Activated CD8-positive, alpha-beta memory T cell treated with anti-CD3 and anti-CD28 coated beads for 1 hour (primary cell): ENCODE results near the gene MRPS22.
"Not testable (repeated sequence)": the region's sequence is repeated elsewhere in the genome, so short reads cannot be mapped to it uniquely, and the experiment has no call there.

Source experiments
- DNase-seq, 2 donors: peaks; one replicate each; pipeline ENCODE4 v3.0.0-alpha.2; 2020; ENCODE audit warnings: low read depth in 1 of 2; ENCODE audit errors: extremely low read depth in 1 of 2

The MRPS22 gene

DNA sequence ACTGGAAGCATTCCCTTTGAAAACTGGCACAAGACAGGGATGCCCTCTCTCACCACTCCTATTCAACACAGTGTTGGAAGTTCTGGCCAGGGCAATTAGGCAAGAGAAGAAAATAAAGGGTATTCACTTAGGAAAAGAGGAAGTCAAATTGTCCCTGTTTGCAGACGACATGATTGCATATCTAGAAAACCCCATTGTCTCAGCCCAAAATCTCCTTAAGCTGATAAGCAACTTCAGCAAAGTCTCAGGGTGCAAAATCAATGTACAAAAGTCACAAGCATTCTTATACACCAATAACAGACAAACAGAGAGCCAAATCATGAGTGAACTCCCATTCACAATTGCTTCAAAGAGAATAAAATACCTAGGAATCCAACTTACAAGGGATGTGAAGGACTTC, 9.1 kb upstream of the MRPS22 start:
- not testable (repeated sequence) for DNase-seq

DNA sequence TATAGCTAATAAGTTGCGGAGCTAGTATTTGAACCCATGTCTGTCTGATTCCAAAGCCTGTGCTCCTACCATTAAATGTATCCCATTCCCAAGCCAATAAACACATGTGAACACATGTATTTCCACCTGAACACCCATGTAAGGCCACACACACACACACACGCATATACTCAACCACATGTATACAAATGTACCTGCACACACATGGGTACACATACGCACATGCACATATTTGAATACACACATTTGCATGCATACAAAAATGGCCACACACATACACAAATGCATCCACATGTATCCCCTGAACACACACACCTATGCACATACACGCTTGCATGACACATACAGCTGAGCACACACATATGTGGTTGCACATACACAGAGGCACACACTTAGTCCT, 5.4 kb upstream of the MRPS22 start:
- DNase-seq: no peak

DNA sequence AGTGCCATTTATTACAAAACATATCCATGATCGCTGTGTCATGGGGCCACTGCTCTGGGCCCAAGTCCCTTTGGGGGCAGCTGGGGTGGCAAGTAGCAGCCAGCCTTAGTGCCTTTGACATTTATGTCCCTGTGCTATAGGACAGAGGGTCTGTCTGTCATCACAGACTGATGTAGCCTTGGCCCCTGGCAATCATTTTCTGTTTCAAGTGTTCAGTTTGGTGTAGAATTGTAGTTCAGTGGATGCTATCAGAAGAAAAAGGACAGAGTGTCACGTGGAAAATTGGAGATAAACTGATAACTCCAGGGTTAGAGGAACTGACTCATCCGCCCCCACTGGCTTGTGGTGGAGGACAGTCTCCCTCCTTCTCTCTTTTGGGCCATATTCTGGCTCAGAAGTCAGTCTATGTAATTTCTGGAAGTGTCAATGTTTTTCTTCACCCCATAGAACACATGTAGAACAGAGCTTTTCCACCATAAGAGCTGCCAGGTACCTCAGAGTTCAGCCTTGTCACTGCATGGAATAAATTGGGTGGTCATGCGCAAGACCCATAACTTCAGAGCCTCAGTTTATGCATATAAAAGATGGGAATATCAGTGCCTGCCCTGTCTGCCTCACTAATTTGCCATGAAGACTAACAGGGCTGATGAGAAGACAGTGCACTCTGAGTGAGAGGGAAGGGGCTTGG, 4.5 kb upstream of the MRPS22 start:
- DNase-seq: no peak

DNA sequence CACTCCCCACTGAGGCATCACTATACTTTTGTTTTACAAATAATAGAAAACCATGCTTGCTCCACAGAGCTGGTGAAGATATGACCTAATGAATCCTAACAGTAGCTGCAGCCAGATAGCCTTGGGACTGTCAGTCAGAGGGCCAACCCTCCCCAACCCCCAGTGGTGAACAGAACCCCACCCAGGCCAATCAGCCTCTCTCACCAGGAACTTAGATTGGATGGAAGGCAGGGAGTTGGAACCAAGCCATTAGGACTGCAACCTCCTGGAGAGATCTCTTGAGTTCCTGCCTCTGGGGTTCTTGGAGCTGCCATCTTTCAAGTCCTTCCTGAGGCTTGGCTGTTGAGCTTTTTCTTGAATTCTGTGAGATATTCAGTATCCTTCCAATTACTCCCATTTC, 3.0 kb upstream of the MRPS22 start:
- no peak for DNase-seq

DNA sequence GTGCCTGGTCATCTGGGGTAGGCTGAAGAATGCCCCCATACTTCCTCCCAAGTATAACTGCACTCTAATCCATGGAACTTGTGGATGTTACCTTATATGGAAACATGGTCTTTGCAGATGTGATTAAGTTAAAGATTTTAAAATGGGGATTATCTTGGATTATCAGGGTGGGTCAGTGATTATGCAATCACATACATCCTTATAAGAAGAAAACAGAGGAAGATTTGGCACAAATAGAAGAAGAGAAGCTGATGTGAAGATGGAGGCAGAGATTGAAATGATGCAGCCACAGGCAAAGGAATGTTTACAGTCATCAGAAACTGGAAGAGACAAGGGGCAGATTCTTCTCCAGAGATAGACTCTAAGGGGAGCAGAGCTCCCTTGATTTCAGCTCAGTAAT, 1.8 kb upstream of the MRPS22 start:
- DNase-seq: no peak

DNA sequence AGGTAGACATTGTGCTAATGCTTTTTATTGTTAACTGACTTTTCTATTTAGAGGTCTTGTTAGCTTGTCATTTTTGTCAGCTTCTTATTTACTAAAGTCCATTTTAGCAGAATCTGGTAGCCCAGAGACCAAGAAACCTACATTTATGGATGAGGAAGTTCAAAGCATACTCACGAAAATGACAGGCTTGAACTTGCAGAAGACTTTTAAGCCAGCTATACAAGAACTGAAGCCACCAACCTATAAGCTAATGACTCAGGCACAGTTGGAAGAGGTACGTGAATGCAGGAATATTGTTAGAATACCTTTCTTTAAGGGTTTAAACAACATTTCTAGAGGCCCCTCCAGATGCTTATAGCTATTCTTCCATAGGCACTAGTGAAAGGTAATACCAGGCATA, 3.0 kb downstream of the MRPS22 start:
- DNase-seq: no peak

DNA sequence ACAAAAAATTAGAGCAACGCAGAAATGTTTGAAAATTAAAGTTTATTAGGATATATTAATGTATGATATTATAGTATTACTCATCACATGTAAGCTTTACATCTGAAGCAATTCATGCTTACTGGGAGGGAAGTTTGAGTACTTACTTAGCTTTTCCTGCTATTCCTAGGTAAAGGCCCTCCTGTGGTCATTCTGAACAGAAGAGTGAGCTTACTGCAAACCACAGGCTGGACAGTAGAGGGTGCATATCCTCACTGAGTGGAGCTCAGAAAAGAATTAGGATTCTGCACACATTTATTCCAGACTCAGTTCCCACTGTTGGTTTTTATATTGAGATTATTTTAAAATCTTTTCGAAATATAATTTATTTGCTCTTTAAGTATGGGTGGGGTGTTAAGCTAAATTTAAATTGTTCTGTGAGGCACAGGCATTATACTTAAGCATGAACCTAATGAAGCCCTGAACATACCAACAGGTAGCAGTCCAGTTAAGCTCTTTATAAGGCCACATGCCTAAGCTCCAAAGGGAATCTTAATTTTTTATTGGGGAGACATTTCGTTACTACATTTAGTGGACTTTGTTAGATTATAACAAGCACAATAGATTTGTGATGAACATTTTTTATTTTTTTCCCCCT, 10.2 kb downstream of the MRPS22 start:
- DNase-seq: no peak

DNA sequence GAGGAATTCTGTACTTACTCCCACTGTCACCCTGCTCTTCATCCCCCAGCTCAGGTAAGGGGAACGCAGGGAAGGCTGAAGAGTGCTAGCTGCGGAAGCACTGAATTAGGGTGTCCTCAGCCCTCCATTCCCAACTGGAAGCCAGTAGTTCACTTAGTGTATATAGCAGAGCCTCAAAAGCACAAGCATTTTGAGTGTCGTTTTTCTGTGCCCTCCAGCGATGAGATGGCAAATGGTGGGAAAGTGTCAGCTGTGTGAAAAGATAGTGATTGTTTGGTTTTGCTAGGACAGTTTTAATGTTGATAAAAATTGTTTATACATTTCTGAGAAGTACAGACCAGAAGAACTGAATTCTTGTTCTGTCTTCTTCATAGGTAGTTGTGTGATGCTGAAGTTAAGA, 10.8 kb downstream of the MRPS22 start:
- no peak for DNase-seq

DNA sequence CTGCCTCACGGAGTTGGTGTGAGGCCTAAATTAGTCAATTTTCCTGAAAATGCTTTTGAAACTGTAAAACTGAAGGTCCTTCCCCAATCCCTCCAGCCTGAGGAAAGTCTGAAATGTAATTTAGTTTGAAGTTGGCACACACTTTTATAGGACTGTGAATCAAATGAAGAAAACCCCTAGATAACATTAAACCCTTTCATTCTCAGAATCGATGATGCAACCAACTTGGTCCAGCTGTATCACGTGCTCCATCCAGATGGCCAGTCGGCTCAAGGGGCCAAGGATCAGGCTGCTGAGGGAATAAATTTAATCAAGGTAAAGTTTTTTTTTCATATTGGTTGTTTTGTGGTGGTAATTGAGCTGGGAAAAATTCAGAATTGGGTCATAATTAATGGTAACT, 11.7 kb downstream of the MRPS22 start:
- no peak for DNase-seq

DNA sequence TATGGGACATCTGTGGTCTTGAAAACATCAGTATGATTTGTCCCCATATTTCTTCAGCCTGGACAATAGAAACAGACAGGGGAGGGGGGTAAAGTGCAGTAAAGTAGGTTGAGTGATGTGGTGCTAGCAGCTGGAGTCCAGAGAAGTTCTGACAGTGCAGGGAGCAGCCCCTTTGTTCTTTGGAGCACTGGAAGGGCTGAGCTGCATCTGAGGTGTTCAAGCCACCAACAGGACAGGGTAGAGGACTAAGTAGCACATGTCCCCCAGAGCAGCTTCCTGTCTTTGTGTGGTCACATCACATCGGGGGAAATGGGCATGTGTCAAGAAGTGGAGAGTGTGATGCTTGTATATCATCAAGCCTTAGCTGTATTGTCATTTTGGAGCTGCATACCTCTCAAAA, 12.1 kb downstream of the MRPS22 start:
- no peak for DNase-seq

DNA sequence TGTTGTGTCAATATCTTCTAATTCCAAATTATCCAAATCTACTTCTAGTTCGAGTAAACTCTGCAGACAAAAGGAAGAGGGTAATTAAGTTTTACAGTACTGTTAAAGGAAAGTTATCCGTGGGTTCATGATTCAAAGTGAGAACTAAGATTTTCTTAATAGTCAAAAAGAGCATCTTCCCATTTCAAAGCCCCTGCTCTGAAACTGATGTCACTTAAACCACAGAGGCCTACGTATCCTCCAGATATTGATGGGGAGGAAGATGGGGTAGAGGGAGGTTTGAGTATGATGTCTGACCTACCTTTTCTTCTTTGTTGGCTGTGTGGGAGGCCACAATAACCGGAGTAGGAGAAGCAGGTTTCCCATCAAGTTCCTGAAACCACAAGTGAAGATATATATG, 14.1 kb downstream of the MRPS22 start:
- no peak for DNase-seq

DNA sequence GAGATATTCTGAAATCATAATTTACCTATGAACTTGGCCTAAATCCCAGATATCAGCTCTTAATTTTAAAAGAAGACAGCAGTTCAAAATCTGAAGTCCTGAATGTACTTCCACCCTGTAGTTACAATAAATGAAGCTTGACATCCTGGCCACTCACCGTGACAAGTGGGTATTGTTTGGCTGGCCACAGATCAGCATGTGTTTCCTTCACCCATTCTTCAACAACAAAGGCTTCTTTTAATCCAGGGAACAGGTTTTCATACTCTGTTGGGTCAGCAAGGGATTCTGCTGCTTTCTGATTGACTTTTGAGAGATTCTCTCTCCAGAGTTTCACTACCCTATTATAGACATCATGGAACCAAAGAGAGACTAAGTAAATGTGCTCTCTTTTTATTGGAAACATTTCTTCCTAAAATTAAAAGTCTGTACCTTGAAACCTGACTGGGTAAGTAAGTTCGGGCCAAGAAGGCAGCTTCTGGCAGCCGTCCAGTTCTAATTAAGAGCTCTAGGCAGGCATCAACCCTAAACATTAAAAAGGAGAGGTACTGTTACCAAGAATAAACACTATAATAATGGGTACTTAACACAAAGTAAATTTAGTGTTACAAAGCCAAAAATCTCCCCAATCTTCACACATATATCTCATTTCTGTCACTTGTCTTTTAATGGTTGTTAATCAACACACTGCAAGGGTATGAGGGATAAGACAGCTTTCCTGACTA, 15.2 kb downstream of the MRPS22 start:
- DNase-seq: no peak

DNA sequence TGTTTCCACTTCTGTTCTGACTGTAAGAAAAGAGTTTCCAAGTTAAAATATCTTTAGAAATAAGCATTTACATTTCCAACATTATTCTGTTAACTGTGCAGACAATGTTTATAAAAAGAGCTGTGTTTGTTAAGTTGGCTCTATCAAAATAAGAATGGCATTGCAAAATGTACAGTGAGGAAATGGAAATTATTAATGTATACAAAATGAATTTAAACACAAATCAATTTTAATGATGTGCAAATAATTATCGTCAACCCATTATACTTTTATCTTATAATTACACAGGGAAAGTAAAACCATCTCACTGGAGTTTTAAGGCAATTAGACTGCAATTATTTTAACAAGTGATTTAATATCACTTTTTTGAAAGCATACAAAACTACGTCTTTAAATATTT, 17.5 kb downstream of the MRPS22 start:
- DNase-seq: no peak

DNA sequence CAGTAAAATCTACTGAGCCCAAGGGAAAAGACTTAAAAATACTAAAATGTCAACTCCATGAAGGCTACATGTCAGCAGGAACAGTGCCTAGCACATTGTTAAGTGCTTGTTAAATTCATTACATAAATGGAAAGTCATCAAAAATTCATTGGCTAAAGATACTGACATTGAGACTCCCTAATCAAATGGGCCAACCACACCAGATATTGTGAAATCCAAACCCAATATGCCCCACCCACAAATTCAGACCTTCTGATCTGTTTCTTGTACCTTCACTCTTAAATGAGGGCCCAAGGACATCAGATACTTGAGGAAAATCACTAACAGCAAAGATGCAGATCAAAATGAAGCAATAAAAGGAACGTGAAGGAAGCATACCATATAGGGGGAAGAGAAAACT, 20.7 kb downstream of the MRPS22 start:
- DNase-seq: no peak

DNA sequence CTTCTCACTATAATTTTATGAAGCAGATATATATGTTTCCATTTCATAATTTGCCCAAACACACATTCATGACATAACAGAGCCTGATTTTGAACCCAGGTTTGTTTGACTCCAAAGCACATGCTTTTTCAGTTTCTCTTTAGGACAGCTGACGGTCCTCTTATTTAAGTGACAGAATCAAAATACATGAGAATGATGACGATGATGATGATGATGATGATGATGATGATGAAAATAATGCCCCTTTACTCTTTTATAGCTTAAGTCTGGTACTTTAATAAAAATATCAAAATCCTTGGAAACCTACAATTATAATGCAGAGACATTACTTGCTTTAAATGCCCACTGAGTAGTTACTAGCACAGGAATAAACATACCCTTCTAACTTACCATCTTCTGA, 30.3 kb downstream of the MRPS22 start:
- DNase-seq: no peak

DNA sequence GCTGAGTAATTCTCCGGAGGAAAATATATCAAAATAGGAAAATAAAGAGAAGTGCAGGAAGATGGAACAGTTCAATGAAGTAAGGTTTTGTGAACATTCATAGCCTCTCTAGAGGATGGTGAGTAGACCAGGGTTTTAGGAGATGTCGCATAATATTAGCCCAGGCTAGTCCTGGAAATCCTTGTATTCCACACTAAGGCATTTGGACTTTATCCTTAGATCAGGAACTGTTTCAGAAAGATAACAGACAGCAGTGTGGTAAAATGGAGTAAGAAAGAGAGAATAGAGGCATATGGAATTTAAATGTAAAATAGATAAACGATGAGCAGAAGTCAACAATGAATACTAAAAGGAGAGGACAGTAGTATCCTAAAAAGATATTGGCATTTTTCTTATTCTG, 33.6 kb downstream of the MRPS22 start:
- DNase-seq: no peak

DNA sequence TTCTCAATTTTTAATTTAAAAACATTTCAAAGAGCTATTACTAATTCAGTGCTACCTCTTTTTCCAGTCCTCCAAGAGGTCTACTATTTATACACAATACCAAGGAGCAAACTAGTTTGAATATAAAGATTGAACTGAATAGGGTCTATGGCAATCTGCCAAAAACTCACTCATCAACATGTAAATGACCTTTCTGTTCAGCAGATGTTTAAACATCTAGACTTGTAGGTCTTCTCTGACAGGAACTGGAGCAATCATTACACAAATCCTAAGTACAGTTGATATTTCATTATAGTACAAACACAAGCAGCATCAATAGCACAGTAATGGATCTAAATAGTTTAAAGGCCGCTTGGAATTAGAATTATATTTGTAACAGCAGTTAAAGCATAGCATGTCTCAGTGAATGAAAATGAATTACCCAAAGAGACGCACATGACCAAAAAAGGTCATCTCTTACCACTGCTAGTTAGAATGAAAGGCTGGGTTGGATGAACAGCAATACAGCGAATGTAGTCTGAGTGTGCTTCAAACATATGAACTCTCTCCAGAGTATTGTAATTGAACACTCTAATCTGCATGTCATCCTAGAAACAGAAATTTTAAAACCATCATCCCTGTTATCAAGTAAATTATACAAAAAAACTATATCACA, 34.9 kb downstream of the MRPS22 start:
- DNase-seq: no peak

DNA sequence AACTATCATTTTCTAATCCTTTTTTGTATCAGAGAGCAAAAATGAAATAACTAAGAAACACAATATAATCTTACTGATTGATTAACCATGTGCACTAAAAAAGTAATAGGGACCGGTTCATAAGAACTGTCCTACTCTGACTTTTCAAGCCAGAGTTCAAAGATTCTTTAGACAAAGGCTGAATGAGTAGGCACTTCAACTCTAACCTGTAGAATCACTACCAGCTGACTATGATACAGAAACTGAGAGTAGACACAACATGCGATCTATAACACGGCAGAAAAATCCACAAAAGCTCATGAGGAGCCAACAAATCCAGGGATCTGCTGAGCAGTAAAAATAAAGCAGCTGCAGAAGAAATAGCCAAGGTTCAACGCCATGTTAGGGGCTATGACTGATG, 36.8 kb downstream of the MRPS22 start:
- no peak for DNase-seq

DNA sequence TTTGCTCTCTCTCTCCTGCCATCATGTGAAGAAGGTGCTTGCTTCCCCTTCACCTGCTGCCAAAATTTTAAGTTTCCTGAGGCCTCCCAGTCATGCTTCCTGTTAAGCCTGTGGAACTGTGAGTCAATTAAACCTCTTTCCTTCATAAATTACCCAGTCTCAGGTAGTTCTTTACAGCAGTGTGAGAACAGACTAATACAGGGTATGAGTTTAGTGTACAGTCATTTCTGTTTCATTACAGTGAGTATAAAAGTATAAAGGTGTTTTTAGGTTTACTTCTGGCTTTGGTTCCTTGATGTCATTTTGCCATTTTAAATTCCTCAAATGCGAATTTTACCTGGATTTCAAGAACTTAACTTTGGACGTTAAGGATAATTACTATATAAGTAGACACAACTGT, 38.5 kb downstream of the MRPS22 start:
- DNase-seq: not testable (repeated sequence)

DNA sequence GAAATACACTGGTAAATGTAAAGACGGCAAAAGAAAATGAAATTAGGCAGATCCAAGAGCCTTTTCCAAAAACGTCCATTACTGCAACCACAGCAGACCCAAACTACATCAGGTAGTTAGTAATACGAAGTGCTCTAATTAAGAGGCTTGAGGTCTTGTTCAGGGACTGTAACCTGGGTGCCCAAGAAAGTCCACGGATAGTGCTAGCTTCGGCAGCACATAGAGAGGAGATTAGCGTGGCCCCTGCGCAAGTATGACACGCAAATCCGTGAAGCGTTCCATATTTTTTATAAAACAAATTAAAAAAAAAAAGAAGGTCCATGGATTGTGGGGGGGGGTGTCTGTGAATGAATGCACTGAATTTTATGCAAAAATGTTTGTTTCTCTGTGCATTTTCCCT, 44.3 kb downstream of the MRPS22 start:
- DNase-seq: no peak

DNA sequence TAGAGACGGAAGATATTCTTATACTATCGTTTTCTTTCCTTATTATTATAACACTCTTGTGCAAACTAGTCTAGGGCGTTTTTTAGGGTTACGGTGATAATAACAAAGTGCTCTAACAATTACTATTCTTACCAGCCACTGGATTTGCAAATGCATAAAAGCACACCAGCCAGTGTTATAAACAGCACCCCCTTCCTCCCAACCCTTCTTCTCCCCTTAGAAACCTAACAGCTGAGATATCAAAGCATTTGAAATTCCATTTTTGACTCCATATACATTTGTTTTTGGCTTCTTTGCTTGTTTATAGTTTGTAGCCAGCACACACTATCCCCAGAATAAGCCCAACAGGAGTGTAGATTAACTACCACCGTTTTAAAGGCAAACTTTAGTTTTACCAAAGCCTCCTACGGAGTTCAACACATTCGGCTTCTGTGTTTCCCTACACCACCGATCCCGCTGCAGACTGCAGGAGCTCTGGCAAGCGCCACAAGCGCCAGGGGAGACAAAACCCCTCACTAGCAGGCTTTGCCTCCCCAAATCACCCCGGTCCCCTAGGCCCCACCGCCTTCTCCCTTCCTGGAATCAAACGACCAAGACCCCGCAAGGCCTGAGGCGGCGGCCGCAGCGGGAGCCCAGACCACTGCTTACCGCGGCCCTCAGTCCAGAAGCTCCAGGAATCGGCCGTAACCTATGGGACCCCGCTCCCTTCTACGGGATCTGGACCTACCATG, 45.2 kb downstream of the MRPS22 start:
- no peak for DNase-seq
